HG03108 (cell line): ENCODE data around the gene SULT2B1.
A peak's percentile ranks its signal among the peaks of the same experiment; 100 is the strongest.
"Not testable (repeated sequence)": the region's sequence is repeated elsewhere in the genome, so short reads cannot be mapped to it uniquely, and the experiment has no call there.

ENCODE experiments used
- ATAC-seq: cut with Tn5 transposase; IDR thresholded peaks from one replicate; pipeline ENCODE4 v1.9.1; 2021; ENCODE audit warnings: moderate library complexity; ENCODE audit not compliant: unreplicated experiment

SULT2B1 gene

GRCh38 chr19:48551437-48552302 lies at the start of gene SULT2B1:
Gene SULT2B1 (plus strand): TSS chr19:48552172. CDS start chr19:48552253, 81 bp downstream.
- ATAC-seq: no peak

- ATAC-seq: no peak
These were observed 49.5 kb upstream of the SULT2B1 start for GRCh38 chr19:48502350-48503018.

- no peak for ATAC-seq
These were observed 45.7 kb upstream of the SULT2B1 start for GRCh38 chr19:48506138-48506733.

GRCh38 chr19:48507911-48508439 lies 44.0 kb upstream of the SULT2B1 start:
- ATAC-seq: no peak

- no peak for ATAC-seq
These were observed 43.1 kb upstream of the SULT2B1 start for GRCh38 chr19:48508729-48509411.

- no peak for ATAC-seq
These were observed 42.3 kb upstream of the SULT2B1 start for GRCh38 chr19:48509467-48510194.

- ATAC-seq: no peak
These were observed 41.3 kb upstream of the SULT2B1 start for GRCh38 chr19:48510421-48511268.

- no peak for ATAC-seq
These were observed 40.6 kb upstream of the SULT2B1 start for GRCh38 chr19:48511321-48511731.

- no peak for ATAC-seq
These were observed 40.0 kb upstream of the SULT2B1 start, which contains the start of gene LMTK3 for GRCh38 chr19:48511800-48512503. Gene LMTK3 (minus strand): TSS chr19:48511835. CDS start chr19:48511576, 259 bp downstream.

GRCh38 chr19:48512504-48513288 lies 39.3 kb upstream of the SULT2B1 start:
- no peak for ATAC-seq

GRCh38 chr19:48513289-48514122 lies 38.5 kb upstream of the SULT2B1 start:
- ATAC-seq: peak; percentile 62

- no peak for ATAC-seq
These were observed 37.9 kb upstream of the SULT2B1 start for GRCh38 chr19:48514123-48514458.

- no peak for ATAC-seq
These were observed 35.4 kb upstream of the SULT2B1 start for GRCh38 chr19:48516536-48516935.

- no peak for ATAC-seq
These were observed 33.8 kb upstream of the SULT2B1 start for GRCh38 chr19:48518207-48518606.

- not testable (repeated sequence) for ATAC-seq
These were observed 32.5 kb upstream of the SULT2B1 start for GRCh38 chr19:48519426-48519825.

GRCh38 chr19:48520134-48520533 lies 31.8 kb upstream of the SULT2B1 start:
- ATAC-seq: no peak

- no peak for ATAC-seq
These were observed 27.8 kb upstream of the SULT2B1 start for GRCh38 chr19:48524221-48524620.
